NCI-H69 (cell line): ENCODE measurements around the gene ADAMTS4.

ENCODE experiments used
- DNase-seq: peaks from one replicate; lab custom pipeline; 2025; lab: John Stamatoyannopoulos, UW

Gene ADAMTS4

DNA sequence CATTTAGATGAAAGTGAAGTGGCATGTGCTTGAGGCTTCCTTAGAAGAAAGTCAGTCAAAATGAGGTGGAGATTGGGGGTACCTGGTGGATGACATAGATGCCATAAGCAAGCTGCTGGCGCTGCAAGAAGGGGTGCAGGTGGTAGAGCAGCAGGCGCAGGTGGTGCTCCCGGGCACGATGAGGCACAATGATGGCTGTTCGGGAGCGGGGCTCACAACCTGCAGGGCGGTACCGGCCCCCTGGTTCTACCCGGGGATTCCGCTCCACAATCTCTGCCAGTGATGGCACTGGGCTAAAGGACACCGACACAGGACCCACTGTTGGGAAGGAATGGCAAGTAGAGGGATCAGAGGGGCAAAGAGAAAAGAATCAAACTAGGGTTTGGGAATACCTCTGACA is 23.9 kb downstream of the ADAMTS4 start:
- DNase-seq, result no peak

GRCh38 chr1:161173711-161174110 is 25.1 kb downstream of the ADAMTS4 start:
- DNase-seq, result no peak

DNA sequence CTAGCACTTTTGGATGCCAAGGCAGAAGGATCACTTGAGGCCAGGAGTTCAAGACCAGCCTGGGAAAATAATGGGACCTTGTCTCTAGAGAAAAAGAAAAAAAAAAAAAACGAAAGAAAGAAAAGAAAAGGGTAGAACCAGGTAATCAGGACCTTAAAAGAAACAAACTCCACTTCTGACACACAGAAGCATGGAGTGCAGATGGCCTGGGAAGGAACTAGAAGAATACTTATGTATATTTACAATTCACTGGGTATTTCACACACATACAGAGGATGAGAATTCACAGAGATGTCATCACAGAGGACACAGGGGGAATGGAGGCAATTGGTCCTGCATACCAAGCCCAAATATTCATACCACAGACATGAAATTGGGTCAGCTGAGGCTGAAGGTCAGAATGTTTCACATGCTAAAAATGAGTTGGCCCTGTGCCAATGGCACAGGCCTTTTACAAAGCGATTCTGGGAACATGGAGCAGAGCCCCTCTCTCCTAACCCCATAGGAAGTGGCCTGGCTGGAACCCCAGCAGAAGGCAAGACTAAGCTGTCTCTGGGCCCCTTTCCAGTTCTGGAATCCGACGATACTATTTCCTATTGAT is 26.0 kb downstream of the ADAMTS4 start:
- DNase-seq, result no peak

GRCh38 chr1:161172349-161172748 is 26.5 kb downstream of the ADAMTS4 start:
- DNase-seq, result no peak

DNA sequence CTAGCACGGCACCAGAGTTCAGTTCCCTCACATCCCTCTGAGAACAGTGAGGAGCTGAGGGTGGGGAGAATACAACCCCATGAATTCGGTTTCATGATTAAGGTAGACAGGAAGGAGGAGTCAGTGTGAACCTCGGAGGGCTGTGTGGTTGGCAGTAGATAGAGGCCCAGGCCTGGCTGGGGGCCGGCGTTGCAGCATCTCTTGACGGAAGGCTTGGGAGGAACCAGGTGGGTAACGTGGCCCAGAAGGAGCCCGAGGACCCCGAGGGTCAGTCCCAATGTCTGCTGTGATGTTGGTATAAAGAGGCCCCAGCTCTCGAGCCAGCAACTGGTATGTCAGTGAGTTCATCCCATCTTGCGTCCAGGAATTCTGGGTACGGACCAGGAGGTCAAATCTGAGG is 27.2 kb downstream of the ADAMTS4 start:
- DNase-seq, result no peak

GRCh38 chr1:161171191-161171590 is 27.7 kb downstream of the ADAMTS4 start:
- no peak for DNase-seq

DNA sequence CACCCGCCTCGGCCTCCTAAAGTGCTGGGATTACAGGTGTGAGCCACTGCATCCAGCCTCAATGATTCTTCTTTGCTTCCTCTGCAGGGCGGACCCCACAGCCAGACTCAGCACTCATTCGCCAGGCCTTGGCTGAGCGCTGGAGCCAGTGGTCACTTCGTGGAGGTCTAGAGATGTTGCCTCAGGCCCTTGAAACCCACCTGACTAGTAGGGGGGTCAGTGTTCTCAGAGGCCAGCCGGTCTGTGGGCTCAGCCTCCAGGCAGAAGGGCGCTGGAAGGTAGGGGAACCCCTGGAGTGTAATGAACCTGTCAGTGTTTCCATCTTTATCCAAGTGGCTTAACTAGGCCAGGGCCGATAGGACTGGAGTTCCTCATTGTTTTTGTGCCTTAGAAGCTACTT is 29.9 kb downstream of the ADAMTS4 start:
- DNase-seq, result no peak

- DNase-seq, result peak; percentile 63
Observed at GRCh38 chr1:161166669-161167548, 31.9 kb downstream of the ADAMTS4 start.

DNA sequence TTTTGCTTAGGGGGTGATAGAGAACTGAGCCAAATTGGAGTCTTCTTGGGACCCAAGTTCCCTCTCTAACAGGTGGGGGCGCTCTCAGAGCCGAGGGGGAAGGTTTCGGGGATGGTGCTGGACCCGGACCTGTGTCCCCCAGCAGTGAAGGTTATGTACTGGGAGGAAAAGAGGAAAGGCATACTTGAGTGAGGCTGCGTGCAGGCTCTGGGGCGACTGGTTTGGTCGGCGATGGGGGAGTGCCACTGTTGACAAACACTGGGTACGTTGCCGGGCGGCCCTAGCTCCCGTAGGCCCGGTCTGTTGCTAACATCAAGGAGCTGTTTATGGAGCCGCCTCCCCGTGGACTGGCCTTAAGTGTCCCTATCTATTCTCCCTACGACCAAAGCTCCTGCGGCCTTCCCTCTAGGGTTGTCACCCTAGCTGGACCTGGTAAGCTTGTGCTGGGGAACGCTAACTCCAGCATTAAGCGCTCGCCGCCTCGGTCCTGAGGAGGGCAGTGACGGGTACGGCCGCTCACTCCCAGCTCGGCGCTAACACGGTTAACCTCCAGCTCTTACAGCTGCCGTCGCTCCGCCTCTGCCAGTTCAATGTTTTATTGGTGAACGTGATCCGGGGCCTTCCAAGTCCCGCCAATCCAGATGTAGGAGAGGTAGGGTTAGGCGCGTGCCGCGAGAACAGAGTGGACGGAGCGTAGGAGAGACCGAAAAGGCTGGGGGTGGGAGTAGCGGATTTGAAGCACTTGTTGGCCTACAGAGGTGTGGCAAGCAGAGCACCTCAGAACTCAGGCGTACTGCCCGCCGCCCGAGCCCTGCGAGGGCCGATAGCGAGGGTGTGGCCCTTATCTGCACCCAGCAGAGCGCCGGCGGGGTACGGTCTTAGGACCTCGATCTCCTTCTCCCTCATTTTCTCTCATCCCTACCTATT is 32.8 kb downstream of the ADAMTS4 start, which contains the start of gene PPOX:
Gene PPOX, plus strand, starts transcription at position 685 of the 927 bp plus-strand sequence. CDS start 422 bp downstream, outside the sequence.
- peak; percentile 99 for DNase-seq

DNA sequence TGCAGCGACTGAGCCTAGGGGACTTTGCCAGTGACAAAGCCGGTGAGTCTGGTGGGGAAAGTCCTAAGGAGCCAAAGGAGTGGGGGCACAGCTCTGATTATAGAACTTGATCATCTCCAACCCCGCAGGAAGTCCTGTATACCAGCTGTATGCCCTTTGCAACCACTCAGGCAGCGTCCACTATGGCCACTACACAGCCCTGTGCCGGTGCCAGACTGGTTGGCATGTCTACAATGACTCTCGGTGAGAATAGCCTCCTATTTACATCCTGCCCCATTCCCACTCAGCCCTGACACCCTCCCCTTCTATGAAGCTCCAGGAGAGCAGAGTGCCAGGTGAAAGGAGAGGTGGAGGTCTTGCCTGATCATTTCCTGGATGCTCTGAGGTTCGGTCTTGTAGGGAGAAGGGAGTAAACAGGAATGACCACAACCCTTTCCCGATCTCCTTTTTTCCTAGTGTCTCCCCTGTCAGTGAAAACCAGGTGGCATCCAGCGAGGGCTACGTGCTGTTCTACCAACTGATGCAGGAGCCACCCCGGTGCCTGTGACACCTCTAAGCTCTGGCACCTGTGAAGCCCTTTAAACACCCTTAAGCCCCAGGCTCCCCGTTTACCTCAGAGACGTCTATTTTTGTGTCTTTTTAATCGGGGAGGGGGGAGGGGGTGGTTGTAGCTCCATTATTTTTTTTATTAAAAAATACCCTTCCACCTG is 33.8 kb downstream of the ADAMTS4 start:
- DNase-seq, result no peak

DNA sequence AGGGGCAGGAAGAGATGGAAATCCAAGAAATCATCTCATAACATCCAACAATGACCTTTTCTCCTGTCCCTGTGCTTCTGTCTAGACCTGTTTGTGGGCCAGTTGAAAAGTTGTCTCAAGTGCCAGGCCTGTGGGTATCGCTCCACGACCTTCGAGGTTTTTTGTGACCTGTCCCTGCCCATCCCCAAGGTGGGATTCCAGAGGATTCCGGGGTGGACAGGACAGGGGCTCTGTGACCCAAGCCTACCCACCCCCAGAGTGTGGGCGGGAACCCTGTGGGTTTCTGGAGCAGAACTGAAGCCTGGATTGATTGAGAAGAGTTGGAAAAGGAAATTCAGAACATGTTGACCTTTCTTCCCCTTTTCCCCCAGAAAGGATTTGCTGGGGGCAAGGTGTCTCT is 35.1 kb downstream of the ADAMTS4 start:
- no peak for DNase-seq

- DNase-seq, result no peak
Observed at GRCh38 chr1:161162806-161163205, 36.0 kb downstream of the ADAMTS4 start.

DNA sequence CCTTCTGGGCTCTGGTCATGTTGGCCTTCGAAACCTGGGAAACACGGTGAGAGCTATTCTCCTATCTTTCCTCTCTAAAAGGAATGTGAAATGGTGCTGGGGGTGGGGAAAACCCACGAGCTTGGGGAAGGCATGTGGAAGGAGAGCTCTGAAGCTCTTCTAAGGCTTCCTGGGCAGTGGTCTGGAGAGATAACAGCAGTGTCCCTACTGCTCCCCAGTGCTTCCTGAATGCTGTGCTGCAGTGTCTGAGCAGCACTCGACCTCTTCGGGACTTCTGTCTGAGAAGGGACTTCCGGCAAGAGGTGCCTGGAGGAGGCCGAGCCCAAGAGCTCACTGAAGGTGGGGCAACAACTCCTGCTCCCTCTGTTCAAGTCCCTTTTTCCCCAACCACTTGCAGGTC is 36.8 kb downstream of the ADAMTS4 start:
- DNase-seq, result no peak

DNA sequence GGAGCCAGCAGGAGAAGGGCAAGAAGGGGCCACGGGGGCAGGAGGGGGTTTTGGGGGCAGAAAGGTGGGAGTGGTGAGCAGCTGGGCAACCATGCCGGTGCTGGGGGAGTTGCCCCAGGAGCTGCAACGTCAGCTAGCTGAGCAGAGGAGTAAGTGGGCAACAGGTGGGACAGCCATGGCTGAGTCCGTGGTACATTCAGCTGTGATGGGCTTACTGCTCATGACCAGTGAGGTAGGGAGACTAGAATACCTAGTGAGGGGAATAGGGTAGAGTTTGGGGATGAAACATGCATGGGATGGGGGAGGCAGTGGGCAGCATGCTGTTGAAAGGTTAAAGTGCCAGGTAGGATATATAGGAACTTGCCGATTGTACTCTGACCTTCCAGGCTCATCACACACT is 37.2 kb downstream of the ADAMTS4 start:
- no peak for DNase-seq

DNA sequence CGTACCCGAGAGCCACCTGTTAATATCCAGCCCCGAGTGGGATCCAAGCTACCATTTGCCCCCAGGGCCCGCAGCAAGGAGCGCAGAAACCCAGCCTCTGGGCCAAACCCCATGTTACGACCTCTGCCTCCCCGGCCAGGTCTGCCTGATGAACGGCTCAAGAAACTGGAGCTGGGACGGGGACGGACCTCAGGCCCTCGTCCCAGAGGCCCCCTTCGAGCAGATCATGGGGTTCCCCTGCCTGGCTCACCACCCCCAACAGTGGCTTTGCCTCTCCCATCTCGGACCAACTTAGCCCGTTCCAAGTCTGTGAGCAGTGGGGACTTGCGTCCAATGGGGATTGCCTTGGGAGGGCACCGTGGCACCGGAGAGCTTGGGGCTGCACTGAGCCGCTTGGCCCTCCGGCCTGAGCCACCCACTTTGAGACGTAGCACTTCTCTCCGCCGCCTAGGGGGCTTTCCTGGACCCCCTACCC is 38.1 kb downstream of the ADAMTS4 start:
- no peak for DNase-seq

DNA sequence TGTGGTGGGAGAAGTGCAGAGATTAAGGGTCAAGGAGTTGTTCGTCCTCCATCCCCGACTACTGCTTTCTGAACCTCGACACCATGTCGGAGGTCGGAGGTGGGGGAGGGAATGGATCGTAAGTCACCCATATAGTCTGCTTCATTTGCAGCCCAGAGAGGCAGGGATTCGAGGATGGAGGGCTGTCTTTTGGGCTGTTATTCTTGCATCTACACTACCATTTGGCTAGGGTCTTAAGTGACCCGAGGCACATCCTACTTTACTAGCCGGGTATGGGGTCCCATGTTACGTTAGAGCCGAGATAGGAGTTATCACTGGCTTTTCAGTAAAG is 39.0 kb downstream of the ADAMTS4 start:
- DNase-seq, result no peak

DNA sequence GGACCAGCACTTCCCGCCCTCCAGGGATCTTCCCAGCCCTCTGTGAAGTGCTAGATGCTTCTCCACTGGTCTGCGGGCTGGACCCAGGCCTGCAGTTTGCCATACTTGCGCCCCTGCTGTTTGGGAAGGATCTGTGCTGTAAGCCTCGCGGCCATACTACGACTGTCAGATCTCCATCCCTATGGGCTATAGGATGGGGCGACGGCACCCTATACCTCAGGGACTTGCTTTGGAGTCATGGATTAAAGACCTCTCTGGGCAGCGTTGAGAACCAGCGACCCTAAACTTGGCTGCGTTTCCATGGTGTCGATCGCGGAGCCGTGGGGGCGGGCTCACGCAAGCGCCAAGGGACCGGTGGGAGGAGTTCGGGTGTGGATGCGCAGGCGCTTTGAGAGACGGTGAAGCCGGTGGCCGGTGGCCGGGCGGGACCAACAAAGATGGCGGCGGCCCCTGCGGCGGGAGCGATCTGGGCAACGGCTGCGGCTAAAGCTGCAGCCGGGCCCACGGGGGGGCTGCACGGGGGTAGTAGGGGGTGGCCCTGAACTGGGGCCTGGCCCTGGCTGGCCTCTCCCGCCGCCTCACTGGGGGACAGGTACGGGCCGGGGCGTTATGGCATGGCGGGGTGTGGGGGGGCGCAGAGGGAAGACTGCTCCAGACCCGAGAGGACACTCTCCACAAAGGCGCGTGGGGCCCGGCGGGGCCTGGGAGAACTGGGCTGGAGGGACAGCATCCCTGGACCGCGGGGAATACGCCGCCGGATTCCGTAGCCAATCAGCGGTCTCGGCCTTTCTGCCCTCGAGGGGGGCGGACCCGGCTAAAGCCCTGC is 39.6 kb downstream of the ADAMTS4 start, which contains the start of gene USP21:
Gene USP21, plus strand, starts transcription at position 414 of the 826 bp plus-strand sequence. CDS start 1,141 bp downstream, outside the sequence.
- DNase-seq, result peak; percentile 97

DNA sequence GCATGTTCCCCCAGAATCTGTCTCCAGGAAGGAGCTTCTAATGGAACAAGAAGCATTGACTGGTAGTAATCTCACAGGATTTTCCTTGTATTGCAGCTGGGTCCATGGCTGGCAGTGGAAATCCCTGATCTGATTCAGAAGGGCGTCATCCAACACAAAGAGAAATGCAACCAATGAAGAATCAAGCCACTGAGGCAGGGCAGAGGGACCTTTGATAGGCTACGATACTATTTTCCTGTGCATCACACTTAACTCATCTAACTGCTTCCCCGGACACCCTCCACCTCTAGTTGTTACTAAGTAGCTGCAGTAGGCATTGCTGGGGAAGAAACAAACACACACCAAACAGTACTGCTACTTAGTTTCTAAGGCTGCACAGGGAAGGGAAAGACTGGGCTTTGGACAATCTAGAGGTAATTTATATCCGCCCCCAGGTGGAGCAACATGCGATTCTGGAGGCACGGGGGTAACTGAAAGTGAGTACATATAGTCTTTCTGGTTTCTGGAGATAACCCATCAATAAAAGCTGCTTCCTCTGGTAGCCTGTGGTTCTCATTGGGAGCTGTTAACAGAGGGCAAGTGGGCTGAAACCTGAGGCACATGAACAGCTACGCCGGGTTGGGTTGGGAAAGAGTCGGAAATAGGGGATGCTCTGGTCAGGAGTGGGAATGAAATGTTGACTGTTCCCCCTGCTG is 40.4 kb downstream of the ADAMTS4 start:
- DNase-seq, result no peak

DNA sequence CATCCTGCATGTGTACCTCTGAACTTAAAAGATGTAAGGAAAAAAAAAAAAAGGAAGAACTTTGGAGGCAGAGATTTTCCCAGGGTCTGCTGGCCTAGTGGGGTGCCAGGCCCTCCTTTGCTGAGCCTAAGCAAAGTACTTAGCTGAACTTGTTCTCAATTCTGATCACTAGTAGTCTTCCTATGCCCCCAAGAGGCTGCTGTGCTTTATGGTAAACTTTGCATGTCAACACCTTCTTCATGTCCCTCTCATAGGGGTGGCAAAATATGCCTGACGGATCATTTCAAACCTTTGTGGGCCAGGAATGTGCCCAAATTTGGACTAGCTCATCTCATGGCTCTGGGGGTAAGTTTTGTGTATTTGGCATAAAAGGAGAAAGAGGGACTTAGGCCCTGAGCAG is 41.0 kb downstream of the ADAMTS4 start:
- DNase-seq, result no peak
